Colonic mucosa (tissue), 4 donors: ENCODE data around the gene TEX13D. TPM values are rescaled to one million over a fixed set of nuclear protein-coding genes. Genes with fewer than 3 reads are reported as not detected.

Experiments
- DNase-seq: peaks from one replicate; pipeline ENCODE4 v3.0.0-alpha.2; 2020
- H3K27ac ChIP-seq: fragments of 200-600 bp; one replicate; pipeline ENCODE4 v1.8.0; 2021
- H3K27me3 ChIP-seq: fragments of 200-600 bp; one replicate; pipeline ENCODE4 v1.8.0; 2021
- H3K36me3 ChIP-seq: fragments of 200-600 bp; one replicate; pipeline ENCODE4 v1.8.0; 2021
- H3K4me1 ChIP-seq: fragments of 200-600 bp; one replicate; pipeline ENCODE4 v1.8.0; 2021; ENCODE audit warnings: mild to moderate bottlenecking
- H3K4me3 ChIP-seq: fragments of 200-600 bp; one replicate; pipeline ENCODE4 v1.8.0; 2021
- H3K9ac ChIP-seq, 2 donors: one replicate each; pipeline ENCODE4 v1.7.0; 2013; ENCODE audit warnings: control low read depth in 2 of 2, low read depth in 2 of 2, low read length in 2 of 2
- H3K9me3 ChIP-seq: fragments of 200-600 bp; one replicate; pipeline ENCODE4 v1.8.0; 2021
- intact Hi-C: fragments of 100-400 bp; cut with DNase I; formaldehyde crosslinking; loops from one replicate; pipeline ENCODE4 v1.14.1; 2022
- total RNA-seq, 2 donors: library from RNA; stranded (reverse); fragmentation: NEBNext Ultra II Directional in 1 of 2; extraction: Animal tissue kit (Norgen Biotek cat#: 25700) in 1 of 2; gene quantifications; one replicate each; pipeline ENCODE4 v1.2.1, GENCODE V29; 2021
- TF ChIP-seq, protein P1 (sequence below): fragments of 200-600 bp; IDR thresholded peaks from one replicate; pipeline ENCODE4 v1.8.0; 2022; ENCODE audit warnings: antibody characterized with exemption, mild to moderate bottlenecking
- donor health status: healthy.
- donor health status: DM: no; HTN: no; CAD: no.
- donor health status: DM: no; HTN: no; CAD: no.

TEX13D gene
- total RNA-seq, 2 donors from 2014 or later: not detected

DNA sequence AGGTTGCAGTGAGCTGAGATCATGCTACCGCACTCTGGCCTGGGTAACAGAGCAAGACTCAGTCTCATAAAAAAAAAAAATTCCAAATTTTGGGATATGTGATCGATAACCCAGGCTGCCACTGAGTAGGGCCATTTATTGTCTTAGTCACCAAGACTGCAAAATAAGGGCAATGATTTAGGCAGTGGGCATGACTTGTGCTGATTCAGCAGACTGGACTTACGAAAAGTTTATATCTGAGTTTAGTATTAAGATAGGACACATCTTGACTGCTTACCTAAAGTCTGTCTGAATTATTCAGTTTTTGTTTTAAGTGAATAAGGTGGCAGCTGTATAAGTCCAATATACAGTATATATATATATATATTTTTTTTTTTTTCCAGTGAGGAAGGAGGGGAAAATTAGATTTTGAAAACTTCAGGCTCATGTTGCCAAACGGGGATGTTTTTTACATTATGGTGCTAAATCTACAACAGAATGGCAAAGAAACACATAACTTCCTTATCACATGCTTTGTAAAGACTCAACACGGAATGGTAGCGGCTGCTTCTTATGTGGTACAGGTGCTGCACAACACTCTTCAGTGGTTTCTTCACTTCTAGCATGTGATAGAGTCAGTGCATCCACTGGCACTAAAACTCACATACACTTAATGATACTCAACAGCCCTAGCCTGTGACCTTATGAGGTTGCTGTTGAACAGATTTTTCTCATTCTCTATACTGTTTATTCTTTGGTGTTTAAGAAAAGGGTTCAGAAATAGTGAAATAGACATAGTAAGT, 6.5 kb downstream of the TEX13D start:
- Histone ChIP-seq H3K4me1 (no peaks in the 10 kb centered on the region), H3K9ac (no peak overlapping the region), H3K27me3 (no peaks in the 10 kb centered on the region), H3K27ac (no peak overlapping the region), H3K4me3 (no peak overlapping the region), H3K9me3 (no peaks in the 10 kb centered on the region), H3K36me3 (no peaks in the 10 kb centered on the region)
- intact Hi-C loops: no loop called here
- no peak for DNase-seq
- TF ChIP-seq, protein P1, sequence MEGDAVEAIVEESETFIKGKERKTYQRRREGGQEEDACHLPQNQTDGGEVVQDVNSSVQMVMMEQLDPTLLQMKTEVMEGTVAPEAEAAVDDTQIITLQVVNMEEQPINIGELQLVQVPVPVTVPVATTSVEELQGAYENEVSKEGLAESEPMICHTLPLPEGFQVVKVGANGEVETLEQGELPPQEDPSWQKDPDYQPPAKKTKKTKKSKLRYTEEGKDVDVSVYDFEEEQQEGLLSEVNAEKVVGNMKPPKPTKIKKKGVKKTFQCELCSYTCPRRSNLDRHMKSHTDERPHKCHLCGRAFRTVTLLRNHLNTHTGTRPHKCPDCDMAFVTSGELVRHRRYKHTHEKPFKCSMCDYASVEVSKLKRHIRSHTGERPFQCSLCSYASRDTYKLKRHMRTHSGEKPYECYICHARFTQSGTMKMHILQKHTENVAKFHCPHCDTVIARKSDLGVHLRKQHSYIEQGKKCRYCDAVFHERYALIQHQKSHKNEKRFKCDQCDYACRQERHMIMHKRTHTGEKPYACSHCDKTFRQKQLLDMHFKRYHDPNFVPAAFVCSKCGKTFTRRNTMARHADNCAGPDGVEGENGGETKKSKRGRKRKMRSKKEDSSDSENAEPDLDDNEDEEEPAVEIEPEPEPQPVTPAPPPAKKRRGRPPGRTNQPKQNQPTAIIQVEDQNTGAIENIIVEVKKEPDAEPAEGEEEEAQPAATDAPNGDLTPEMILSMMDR: no peak

DNA sequence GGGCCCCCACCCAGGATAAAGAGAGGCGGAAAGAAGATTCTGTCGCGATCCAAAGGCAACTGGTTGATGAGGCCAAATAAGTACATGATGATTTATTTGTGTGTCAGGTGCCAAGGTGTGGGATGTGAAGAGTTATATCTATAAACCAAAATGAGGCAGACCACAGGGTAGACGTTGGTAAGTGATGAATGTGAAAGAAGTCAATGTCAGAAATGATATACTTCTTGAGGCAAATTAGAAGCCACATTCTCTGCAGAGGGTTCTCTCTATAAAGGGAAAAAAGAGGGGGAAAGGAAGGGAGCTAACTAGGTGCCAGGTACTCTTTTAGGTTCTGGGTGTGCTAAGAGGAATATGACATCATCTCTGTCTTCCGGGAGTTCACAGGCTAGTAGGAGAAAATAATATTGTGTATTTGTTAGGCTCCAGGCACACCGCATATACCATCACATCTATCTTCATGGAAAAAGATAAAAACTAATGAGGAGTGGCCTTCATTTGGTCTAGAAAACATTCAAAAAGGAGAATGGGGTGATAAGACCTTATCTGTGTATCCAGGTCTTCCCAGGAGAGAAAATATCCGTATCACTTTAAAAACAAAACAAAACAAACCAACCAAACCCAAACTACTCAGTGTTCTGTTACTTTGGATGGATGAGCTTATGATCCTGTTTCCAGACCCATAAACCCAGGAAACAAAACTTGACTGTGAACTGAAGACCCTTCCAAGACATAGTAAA, 9.1 kb downstream of the TEX13D start:
- Histone ChIP-seq H3K36me3 (no peaks in the 10 kb centered on the region), H3K9me3 (no peaks in the 10 kb centered on the region), H3K27me3 (no peaks in the 10 kb centered on the region), H3K27ac (no peak overlapping the region), H3K4me3 (no peak overlapping the region), H3K4me1 (no peaks in the 10 kb centered on the region), H3K9ac (no peak overlapping the region)
- TF ChIP-seq, protein P1: no peak
- DNase-seq: no peak
- intact Hi-C loops: no loop called here

DNA sequence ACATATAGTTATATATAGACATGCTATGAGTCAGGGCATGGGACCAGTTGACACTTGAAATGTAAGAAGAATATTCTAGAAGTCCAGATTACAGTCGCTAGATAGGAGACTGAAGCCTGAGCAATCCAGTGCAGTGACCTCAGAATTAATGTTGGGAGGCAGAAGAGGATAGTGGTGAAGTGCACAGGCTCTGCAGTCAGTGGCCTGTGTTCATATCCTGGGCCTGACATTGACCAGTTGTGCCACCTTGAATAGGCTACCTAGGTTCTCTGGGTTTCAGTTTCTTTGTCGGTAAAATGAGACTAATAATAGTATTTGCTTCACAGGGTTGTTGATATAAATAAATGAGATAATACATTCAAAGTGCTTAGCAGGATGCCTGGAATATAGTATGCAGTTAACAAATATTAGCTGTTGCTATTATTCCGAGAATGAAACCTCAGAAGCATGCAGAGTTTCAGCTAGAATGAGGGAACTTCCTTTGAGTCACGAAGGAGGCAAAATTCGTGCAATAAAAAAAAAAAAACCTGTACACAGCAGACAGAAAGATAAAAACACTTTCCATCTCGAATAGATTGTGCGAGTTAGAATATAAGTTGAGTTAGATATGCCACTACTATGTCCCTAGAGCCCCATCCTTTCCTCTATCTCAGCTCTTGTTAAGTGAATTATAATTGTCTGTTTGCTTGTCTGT, 9.9 kb downstream of the TEX13D start:
- H3K27ac ChIP-seq: no peak overlapping the region
- H3K9ac ChIP-seq: no peak overlapping the region
- intact Hi-C loops: no loop called here
- no peaks in the 10 kb centered on the region for H3K36me3 ChIP-seq
- DNase-seq: no peak
- TF ChIP-seq, protein P1: no peak
- H3K9me3 ChIP-seq: no peaks in the 10 kb centered on the region
- H3K4me1 ChIP-seq: no peaks in the 10 kb centered on the region
- H3K4me3 ChIP-seq: no peak overlapping the region
- H3K27me3 ChIP-seq: no peaks in the 10 kb centered on the region

DNA sequence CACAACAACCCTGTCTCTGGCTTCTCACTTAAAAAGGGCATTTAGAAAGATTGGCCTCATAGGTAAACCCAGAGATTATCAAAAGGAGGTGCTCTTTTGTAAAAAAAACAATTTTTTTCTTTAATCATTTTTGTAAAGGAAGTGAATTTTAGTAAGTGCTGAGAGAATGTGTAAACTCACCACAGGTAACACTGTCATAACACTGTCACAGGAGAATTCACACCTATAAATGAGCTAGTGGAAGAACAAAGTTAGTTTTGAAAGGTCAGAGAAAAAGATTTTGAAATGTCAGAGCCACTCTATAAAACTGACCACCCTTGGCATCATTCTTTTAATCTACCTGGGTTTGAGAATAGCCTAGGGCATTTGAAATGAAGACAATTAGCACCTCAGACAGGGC, 10.6 kb downstream of the TEX13D start:
- Histone ChIP-seq H3K9me3 (no peaks in the 10 kb centered on the region), H3K27ac (no peak overlapping the region), H3K36me3 (no peaks in the 10 kb centered on the region), H3K4me3 (no peak overlapping the region), H3K27me3 (no peaks in the 10 kb centered on the region), H3K4me1 (no peaks in the 10 kb centered on the region), H3K9ac (no peak overlapping the region)
- intact Hi-C loops: no loop called here
- no peak for DNase-seq
- TF ChIP-seq, protein P1: no peak

DNA sequence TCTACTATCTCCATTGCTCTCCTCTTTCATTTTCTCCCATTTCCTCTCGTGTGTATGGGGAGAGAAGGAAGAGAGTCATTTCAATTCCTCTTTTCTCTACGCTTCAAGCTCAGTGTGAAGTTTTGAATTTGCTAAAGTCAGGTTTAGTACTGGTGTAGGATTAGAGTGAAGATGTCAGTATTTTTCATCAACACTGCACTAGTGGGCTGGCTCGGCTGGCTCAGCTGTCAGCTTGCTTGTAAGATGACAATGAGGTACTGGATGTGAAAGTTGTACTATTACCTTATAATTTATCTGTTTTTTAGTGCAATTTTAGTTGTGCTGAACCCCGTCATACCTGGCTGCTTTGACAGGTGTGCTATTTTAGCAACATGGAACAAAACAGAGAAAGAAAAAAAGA, 11.8 kb downstream of the TEX13D start:
- DNase-seq: no peak
- Histone ChIP-seq H3K36me3 (no peaks in the 10 kb centered on the region), H3K9me3 (no peaks in the 10 kb centered on the region), H3K27ac (no peak overlapping the region), H3K27me3 (no peaks in the 10 kb centered on the region), H3K4me3 (no peak overlapping the region), H3K4me1 (no peaks in the 10 kb centered on the region), H3K9ac (no peak overlapping the region)
- intact Hi-C loops: no loop called here
- TF ChIP-seq, protein P1: no peak
